Occipital lobe (tissue), 2 donors: ENCODE results near the gene RPS3. TPM values are rescaled to one million over a fixed set of nuclear protein-coding genes. Genes with fewer than 3 reads are reported as not detected.
A peak's percentile ranks its signal among the peaks of the same experiment; 100 is the strongest.
"Not testable (repeated sequence)": the region's sequence is repeated elsewhere in the genome, so short reads cannot be mapped to it uniquely, and the experiment has no call there.

Experiments used
- DNase-seq: peaks from one replicate; lab custom pipeline; 2025; lab: John Stamatoyannopoulos, UW
- total RNA-seq: library from RNA; depleted of rRNA; stranded (reverse); fragments of >200 nt; gene quantifications from one replicate; pipeline ENCODE4 v1.2.3, GENCODE V29; 2014

Gene RPS3
- total RNA-seq: 1,342 TPM

DNA sequence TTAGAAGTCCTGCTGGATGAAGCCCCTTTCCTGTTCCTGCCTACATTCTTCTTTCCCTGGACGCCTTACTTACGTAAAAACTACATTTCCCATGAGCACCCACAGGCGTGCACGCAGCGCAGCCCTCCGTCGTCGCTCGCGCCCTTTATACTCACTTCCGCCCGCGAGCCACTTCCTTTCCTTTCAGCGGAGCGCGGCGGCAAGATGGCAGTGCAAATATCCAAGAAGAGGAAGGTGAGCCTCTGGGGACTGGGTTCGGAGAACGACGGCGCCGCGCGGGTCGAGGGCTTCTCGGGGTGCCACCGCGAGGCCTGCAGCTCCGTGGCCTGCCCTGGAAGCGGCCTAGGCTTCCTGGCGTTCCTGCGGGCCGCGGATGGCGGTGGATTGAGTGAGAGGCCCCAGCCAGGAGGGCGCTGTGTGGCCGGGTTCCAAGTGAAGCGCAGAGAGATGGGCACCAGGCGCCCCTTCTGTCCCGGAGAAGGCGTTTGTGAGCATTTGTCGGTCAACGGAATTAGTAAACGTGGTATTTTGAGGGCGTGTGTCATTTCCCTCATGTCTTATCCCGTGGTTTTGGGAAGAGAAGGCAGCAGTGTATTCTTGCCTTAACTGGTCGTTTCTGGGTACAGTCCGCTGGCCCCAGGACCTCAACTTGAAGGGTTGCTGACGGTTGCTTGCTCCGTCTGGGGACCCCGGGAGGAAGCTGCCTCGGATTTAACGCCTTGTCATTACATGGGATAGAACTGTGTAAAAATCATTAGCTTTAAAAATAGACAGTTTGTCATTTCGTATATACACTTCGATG, at the start of gene RPS3:
RPS3 (plus strand) TSS at position 175 of the 802 bp plus-strand sequence; CDS start at position 205, 30 bp downstream.
- peak; percentile 89 for DNase-seq

DNA sequence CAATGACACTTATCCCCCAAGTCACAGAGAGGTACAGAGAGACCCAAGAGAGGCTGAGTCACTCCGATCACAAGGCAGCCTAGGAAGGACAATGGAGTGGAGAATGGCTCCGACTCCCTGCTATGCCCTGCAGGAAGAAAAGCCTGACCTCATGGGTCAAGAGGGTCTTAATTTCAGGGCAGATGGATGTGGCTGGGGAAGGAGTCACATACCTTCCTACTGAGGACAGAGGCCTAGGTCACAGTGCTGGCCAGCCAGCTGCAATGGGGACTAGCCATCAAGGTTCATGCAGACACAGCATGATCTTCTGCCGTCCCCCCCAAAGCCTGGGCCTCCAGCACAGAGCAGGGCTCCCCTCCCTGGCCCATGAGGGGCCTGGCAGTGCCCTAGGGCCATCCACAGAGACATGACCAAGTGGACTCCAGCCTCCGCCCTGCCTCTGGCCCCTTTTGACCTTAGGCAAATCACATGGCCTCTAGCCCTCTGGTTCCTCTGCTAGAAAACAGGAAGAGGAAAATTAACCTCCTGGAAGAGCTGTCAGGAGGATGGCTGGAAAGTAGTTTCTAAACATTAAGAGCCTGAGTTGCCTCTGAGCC, 49.7 kb upstream of the RPS3 start:
- DNase-seq: no peak

DNA sequence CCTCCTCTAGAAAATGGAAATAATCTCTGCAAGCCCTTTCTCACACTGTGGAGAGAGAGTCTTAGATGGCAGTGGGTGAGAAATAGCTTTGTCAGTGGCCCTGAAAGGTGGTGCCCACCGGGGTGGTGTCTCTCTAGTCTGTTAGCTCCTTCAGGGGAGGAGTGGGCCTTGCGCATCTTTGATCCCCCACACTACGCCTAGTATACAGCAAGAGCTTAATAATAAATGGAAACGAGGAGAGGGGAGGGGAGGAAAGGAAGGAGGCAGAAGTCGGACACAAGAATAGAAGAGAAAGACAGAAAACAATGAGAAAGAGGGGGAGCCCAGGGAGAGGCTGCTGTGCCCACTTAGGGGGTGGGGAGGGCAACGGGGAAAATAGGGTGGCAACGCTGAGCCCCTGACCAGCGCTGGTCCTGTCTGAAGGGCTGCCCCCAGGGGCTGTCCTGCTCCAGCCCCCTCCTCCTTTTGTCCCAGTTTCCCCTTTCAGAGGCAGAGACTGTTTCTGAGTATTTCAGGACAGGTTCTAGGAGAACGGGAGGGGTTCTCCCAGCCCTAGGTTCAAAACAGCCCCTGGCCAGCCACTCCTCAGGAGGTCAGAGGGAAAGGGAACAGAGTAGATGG, 49.1 kb upstream of the RPS3 start:
- no peak for DNase-seq

DNA sequence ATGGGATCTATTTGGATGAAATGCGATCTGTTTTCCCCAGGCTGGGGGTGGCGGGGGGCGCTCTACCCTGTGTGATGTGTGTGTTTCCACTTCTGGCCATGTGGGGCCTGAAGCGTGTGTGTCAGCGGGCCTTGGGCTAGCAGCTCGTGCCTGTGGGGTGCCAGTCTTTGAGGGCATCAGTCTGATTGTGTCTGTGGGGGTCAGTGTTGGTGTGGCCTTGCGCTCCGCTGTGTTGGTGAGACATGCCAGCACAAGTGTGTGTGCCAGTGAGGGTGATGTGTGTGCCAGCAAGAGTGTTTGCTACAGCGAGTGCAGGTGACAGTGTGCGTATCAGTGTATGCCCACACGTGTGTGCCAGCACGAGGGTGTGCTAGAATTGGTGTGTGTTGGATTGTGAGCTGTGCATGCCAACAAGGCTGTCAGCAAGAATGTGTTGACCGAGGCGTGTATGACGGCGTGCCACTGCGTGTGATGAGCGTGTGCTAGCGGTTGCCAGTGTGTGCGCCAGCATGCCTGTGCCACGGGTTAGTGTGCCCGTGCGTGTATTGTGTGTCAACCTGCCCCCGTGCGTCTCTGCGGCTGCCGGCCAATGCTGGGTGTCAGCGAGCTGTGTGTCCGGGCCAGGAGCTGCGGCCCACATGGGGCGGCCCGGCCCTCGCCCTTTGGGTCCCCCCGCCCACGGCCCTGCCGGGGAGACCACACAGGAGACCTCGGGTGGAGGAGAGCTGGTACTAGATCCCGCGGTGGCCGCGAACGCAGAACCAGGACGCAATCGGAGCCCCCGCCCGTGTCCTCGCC, 48.4 kb upstream of the RPS3 start:
- DNase-seq: no peak

DNA sequence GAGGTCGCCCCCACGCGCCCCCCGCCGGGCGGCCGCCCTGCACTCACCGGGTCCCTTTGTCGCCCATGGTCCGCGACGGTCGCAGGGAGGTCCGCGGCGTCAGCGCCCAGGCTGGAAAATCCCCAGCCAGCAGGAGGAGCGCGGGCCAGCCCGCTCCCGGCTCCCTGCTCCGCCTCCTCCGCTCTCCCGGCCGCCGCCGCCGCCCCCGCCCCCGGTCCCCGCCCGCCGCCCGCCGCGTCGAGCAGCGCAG, 47.9 kb upstream of the RPS3 start, which contains the start of gene ARRB1:
ARRB1 (minus strand) TSS at position 121 of the 250 bp plus-strand sequence; CDS start at position 67, 54 bp downstream.
- no peak for DNase-seq

DNA sequence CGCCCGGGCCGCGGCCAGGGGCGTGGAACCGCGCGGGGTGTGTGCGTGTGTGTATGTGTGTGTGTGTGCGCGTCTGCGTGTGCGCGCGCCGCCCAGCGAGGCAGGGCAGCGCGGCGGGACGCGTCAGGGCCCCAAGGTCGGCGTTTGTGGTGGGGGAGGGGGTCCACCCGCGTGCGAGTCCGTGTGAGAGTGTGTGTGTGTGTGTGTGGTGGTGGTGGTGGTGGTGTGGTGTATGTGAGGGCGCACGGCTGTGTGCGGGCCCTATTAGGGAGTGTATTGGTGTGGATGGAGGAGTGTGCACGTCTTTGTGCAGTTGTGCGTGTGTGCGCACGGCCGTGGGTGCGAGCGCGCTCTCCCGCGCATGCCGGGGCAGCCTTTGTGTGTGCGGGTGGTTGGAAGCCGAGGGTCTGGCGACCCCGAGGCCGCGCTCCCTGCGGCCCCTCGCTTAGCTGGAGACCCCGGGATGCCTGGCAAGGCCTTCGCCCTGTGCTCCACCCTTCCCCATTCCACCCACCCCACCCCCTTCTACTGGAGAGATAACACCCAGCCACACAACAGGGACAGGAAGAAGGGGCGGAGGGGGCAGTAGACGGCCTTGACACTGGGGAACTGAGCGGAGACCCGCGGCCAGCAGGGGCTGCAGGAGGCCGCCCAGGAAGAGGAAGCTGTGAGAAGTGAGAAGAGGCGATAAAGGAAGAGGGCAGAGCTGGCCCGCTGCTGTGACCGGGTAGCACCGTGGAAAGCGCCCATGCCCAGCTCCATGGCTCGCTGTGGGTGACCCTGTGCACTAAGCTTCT, 47.3 kb upstream of the RPS3 start:
- DNase-seq: peak; percentile 33

DNA sequence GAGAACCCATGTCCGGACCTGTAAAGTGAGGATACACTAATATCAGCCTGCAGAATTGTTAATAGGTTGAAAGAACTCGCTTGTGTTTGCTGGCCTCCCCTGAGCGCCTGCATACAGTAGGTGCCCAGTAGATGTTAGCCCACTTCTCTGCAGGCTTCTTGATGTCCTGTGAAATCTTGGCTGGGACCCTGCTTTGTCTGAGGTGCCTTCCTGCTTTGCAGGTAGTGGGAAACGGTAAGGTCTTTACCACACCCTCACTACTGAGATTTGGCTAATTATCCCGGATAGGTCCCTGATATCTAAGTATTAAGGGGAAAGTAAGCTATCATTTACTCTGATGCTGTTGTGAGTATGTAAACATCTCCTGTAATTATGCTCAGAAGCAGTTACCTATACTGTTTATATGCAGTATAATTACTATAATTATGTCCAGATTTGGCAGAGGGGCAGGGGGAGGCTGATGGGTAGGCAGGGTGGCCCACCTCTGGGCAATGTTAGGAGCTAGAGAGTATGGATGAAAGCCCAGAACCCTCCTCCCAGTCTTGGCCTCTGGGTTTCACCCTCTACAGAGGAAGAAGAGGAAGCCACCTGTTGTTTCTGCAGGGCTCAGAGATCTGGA, 46.6 kb upstream of the RPS3 start:
- no peak for DNase-seq

DNA sequence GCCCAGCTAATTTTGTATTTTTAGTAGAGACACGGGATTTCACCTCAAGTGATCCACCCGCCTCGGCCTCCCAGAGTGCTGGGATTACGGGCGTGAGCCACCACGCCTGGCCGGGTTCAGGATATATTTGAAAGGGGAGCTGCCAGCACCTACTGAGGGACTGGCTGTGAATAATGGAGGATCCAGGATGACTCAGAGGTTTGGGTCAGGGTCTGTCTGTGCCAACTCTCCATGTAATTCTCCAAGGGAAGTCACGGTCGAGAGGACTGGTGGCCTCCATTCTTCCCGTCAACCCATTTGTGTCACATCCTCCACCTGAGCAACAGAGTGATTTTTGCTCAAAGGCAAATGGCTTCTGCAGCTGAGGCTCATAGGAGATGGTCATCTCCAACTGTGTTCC, 44.3 kb upstream of the RPS3 start:
- no peak for DNase-seq

DNA sequence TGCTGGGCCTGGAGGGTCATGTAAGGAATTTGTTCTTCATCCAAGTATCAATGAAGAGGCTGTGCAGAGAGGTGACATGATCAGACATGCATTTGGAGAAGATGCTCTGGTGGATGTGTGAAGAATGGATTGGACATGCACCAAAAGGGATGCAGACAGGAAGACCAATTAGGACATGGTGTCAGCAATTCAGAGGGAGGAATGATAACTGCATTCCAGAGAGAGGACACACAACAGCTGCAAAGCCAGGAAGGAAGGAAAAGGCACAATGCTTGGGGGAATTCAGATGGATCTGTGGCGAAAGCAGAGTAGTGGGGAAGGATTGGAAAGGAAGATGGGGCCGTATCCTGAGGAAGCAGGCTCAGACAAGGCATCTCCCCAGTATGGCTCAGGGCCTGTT, 42.7 kb upstream of the RPS3 start:
- DNase-seq: no peak

DNA sequence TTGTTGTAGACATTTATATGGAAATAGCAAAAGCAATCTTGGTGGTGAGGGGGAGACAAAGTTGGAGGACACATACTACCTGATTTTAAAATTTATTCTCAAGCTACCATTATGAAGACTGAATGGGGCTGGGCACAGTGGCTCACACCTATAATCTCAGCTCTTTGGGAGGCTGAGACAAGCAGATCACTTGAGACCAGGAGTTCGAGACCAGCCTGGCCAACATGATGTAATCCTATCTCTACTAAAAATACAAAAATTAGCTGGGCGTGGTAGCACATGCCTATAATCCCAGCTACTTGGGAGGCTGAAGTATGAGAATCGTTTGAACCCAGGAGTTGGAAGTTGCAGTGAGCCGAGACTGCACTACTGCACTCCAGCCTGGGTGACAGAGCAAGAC, 37.0 kb upstream of the RPS3 start:
- DNase-seq: not testable (repeated sequence)

DNA sequence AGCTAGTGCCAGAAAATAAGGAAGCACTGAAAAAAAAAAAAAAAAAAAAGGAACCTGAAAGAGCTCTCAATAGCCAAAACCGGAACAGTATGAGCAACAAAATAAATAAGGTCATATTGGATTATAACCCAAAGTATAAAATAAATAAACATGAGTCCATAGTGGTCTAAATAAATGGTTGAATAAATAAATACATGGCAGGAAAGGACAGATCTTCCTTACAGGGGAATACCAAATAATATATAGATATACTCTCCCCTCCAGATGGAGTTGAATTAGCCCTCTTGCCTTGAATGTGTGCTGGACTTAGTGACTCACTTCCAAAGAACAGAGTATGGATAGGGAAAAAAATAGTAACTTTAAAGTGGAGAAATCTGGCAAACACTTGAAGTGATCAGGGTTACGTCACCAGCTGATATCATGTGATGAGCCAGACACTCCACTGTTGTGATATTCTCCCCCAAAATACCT, 33.6 kb upstream of the RPS3 start:
- DNase-seq: no peak

DNA sequence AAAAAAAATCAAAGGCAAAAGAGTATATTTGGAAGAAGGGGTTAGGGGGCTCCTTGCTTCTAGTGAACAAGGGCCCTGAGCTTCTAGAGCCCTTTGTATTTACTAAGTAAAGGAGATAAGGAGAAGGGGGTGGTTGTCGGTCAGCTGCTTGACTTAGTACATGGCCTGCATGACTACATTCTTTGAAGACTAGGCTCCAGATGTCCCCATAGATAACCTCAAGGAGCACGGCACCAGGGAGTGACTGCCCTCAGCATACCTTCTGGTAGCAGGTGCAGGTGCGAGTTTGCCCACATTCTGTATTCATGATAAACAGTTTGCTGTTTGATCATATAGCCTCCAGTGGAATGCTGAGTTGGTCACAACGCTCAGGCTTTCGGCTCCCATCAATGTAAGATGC, 32.5 kb upstream of the RPS3 start:
- DNase-seq: not testable (repeated sequence)

DNA sequence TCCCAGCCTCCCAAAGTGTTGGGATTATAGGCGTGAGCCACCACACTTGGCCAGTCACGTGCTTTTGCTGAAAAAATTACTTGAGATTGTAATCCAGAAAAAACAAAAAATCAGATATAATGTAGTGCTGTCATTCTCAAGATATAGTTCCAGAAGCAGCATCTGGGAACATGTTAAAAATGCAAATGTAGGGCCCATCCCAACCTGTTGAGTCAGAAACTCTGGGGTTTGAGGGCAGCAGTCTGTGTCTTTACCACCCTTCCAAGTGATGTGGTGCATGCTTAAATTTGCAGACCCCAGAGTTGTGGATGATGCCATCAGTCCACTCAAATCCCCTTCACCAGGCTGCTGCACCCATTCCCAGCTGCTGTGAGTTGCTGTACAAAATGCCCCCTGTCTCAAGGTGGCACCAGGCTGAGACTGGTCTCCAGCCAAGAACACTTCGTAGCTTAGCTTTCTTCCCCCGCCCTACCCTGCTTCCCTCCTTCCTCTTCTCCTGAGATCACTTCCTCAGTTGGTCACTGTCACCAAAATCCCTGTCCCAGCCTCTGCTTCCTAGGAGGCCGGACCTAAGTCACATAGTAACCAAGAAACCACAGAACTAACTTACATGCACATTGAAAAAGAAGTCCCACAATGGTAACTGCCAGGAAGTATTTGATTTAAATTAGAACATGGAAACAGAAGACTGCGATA, 29.6 kb upstream of the RPS3 start:
- DNase-seq: no peak

DNA sequence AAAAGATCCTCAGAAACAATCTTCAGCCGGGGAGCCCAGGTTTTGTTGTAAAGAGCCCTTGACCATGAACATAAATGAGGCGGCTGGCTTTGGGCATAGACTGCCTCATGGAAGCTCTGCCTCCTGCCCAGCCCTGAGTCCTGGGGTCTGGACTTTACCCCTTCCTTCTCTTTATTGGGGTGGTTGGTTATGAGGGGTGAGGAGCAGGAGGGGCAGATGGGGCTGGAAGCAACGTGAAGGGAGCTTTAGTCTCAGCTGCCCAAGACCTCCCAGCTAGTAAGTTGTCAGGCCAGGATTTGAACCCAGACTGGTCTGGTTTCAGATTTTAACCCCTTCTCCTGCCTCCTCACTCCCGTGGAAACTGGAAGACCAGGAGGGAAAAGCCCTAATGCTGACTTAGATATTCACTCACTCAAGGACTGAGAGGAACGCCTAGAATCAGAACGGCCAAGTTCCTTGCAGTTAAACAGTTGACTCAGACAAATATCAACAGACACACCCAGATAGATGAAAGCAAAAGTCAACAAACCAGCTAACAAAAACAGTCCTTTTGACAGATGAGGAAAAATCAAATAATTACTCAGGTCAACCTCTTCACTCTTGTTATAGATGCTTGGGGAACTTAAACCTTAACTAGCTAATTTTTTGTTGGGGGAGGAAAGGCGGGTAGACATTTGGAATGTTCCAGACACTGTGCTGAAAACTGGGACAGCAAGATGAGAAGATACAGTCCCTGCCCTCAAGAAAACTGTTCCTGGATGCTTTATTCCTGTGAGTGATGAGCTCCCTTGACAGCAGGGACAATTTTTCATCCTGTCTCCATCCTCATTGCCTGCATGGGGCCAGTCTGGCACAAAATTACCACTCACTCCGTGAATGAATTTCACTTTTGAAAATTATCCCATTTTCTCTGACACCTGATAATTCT, 27.1 kb upstream of the RPS3 start:
- no peak for DNase-seq

DNA sequence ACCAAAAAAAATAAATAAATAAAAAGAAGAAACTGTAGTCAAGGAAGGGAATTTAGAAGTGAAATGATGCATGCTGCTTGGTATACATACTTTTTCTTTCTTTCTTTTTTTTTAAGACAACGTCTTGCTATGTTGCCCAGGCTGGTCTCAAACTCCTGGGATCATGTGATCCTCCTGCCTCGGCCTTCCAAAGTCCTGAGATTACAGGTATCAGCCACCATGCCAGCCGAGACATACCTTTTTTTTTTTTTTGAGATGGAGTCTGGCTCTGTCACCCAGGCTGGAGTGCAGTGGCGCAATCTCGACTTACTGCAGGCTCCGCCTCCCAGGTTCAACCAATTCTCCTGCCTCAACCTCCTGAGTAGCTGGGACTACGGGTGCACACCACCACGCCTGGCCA, 26.1 kb upstream of the RPS3 start:
- DNase-seq: no peak

DNA sequence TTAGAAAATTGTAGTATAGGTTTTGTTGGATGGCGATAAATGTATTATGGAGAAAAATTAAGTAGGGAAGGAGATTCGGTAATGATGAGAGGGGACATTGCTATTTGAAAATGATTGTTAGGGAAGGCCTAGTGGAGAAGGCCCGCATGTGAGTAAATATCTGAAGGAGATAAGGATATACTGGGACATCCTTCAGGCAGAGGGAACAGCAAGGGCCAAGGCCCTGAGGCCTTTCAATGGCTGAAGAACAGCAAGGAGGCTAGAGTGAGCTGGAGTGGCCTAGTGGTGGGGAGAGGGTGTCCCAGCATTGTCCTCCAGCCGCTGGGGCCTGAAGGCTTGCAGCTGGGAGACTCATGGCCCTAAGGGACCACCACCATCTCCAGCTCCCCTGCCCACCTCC, 24.7 kb upstream of the RPS3 start:
- DNase-seq: no peak

DNA sequence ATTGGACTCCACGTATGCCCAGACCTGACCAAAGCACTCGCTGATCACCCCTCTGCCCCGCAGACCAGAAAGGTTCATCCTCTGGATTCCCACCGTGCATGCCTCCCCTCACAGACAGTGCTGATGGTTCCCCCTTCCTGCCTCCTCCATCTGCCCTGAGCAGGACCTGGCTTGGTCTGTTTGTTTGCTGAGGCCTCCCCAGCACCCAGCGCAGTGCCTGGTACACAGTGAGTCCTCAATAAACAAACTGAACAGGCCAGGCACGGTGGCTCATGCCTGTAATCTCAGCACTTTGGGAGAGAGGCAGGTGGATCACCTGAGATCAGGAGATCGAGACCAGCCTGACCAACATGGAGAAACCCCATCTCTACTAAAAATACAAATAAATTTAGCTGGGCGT, 23.7 kb upstream of the RPS3 start:
- no peak for DNase-seq

DNA sequence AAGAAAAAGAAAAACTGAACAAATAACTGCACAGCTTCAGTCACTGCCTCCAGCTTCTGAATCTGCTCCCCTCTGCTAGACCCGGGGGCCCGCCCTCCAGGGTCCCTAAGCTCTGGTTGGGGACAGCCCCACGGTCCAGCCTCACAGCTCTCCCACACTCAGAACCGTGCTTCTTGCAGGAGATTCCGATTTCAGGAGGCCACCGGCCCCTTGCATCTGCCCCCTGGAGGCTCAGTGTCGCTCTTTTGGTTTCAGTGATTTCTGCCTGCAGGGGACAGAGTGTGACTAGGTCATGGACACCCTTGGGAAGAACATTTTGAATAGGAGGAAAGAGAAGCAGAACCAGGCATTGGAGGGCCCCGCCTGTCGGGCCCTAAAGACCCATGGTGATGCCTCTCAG, 23.1 kb upstream of the RPS3 start:
- DNase-seq: no peak

DNA sequence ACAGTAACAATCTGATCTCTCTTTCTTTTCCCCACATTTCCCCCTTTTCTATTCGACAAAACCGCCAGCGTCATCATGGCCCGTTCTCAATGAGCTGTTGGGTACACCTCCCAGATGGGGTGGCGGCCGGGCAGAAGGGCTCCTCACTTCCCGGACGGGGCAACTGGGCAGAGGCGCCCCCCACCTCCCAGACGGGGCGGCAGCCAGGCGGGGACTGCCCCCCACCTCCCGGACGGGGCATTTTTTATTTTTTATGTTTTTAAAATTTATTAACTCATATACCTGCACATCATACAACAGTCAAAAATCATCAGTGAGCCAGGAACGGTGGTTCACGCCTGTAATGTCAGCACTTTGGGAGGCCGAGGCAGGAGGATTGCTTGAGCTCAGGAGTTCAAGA, 20.5 kb upstream of the RPS3 start:
- not testable (repeated sequence) for DNase-seq
